ENCODE measurements around the gene ACACB.
"Not testable (repeated sequence)": the region's sequence is repeated elsewhere in the genome, so short reads cannot be mapped to it uniquely, and the experiment has no call there.

Gene ACACB

DNA sequence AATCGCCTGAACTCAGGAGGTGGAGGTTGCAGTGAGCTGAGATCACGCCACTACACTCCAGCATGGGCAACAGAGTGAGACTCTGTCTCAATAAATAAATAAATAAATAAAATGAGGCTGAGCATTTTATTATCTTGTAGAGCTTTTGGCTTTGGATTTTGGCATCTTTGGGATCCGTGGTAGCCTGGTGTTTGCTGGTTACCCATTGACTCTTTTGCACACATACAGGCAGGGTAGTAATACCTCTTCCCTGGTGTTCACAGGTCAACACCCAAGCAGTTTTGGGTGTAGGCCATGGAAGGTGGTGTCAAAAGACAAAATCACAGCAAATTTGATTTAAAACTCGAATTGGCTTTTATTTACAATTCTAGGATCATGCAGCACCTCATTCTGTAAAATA is 27.8 kb downstream of the ACACB start:
- no peak for DNase-seq

DNA sequence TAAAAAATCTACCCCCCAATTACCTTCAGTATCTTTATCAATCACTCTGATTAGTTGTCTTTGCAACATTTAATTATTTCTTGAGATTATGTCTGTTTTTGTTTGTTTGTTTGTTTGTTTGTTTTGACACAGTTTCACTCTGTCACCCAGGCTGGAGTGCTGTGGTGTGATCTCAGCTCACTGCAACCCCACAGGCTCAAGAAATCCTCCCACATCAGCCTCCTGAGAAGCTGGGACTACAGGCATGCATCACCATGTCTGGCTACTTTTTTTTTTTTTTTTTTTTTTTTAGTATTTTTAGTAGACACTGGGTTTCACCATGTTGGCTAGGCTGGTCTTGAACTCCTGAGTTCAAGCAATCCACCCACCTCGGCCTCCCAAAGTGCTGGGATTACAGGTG is 30.7 kb downstream of the ACACB start:
- DNase-seq, result not testable (repeated sequence)

DNA sequence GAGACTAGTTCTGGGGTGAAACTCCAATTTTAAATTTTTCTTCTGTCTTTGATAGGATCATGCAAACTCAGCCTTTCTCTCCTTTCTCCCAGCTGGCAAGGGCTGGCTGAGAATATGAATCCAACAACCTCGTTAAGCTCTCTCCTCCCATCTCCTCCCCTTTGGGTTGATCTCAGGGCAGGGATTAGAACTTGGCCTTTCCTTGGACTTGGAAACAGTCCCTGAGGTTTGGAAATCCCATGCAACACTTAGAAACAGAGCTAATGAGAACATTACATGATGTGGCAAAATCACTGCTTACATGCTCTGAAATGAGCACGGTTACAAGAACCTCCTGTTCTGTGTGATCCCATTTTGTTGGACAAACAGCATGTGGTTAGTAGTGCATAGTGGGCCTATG is 31.6 kb downstream of the ACACB start:
- no peak for DNase-seq

DNA sequence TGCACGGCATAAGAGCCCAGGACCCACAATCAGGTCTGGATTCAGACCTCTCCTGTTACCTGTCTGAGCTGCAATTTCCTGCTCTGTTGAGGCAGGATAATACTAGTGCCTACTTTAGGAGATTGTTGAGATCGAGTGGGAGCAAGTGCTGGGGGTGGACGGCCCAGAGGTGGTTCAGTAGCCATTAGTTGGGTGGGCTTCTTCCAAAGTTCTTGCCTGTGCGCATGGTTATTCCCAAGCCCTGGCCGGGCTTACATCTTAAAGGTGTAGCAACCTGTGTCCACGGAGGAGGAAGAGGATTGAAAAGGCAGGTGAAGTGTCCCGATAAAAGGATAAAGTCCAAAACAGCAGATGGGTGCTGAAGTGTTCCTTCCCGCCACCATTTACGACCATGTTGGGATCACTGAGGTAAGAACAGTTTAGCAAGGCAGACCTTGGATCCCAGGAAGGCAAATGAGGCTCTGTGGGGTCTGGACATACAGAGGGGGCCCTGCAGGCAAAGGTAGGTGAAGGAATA is 33.8 kb downstream of the ACACB start:
- no peak for DNase-seq

DNA sequence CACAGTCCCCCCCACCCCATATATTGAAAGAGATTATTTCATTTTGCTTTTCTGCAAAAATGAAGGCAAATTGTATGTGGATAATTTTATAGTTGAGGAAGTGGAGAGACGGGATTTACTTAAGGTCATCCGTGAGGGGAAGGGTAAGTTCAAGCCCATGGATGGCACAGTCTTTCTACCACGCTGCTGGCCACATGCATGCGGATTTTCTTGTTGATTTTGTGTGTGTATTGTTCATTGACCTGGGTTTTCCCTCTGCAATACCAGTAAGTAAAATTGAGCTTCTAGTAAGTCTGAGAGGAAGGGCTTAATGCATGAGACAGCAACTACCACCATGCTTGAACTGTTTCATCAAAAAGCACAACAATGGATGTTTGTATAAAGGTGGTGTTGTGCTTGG is 35.1 kb downstream of the ACACB start:
- no peak for DNase-seq

DNA sequence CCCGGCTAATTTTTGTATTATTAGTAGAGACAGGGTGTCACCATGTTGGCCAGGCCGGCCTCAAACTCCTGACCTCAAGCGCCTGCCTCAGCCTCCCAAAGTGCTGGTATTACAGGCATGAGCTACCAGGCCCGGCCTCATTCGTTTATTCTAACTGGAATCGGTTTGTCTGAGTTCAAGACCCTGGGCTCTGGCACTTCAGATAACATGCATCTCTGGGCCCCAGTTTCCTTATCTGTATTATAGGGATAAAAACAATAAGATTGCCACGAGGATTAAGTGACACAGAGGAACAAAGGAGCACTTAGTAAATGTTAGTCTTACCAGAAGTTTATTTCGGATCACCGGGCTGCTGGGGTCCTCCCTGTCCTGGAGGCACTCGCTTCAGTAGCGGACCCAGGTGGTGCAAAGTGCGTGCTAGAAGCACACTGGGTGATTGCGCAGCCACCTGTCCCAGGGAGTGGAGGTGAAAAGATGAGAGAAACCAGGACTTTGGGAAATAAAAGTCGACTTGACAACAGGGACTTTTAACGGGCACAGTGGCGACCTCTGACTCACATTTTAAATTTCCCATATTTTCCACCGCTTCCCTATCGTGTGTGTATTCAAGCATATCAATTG is 37.5 kb downstream of the ACACB start:
- no peak for DNase-seq

DNA sequence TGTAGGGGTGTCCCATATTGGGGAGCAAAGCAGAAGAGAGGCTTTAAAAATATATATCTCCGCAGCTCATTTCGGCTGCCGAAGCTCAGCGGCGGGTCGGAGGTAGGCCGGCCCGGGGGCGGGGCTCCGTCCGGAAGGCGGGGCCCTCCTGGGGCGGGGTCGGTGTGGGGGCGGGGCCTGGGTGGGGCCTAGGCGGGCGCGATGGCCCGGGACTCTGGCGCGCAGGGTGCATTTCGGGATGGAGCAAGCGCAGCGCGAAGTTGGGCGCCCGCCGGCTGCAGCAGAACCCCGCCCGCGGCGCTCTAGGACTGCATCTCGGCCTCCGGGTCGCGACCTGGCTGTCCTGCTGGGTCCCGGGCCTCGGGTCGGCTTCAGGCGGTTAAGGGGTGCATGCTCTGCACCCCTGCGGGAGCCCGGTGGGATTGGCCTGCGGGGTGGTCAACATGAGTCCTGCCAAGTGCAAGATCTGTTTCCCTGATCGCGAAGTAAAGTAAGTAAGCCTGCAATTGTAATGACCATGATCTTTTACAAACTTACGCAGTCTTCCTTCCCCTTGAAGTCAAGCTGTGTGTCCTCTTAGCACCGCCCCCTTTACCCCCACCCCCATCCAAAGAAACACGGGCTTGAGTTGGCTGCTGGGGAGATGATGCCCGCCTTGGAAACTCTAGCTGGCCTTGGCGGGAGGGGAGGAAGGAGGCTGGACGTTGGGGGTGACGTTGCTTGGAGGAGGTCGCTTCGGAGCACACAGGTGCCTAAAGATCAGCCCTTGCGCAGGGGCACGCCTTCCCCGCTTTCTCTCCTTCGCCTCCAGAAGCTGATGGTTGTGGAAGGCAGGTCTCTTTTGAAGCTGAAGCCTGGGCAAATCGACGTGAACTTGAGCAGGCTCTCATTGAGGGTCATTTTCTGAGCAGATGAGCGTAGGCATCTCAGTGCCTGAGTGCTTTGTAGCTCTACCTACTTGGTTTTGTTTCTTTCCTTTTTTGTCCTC is 38.4 kb downstream of the ACACB start:
- DNase-seq, result peak in 1 of 2 experiments; percentile 40

DNA sequence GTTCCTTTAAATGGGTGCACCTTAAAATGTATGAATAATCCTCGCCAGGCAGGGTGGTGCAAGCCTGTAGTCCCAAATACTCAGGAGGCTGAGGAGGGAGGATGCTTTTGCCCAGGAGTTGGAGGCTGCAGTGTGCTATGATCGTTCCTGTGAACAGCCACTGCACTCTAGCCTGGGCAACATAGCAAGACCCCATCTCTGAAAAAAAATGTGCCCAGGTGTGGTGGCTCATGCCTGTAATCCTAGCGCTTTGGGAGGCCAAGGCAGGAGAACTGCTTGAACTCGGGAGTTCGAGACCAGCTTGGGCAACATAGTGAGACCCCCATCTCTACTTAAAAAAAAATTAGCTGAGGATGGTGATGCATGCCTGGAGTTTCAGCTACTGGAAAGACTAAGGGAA is 39.6 kb downstream of the ACACB start:
- no peak for DNase-seq

DNA sequence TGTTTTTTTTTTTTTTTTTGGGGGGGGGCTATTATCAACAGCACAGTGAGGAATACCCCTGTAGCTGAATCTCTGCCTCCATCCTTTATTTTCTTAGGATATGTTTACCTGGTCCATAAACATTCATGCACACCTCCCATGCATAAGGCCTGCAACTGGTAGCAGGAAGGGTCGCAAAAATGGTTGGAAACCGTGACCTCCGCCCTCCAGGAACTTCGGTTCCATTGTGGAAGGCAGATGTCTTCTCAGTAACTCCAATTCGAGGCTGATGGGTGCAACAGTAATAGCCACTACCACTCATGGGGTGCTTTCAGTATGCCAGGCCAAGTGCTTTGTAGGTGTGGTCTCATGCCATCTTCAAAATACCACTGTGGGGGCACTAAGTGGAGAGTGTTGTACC is 40.2 kb downstream of the ACACB start:
- DNase-seq, result no peak

DNA sequence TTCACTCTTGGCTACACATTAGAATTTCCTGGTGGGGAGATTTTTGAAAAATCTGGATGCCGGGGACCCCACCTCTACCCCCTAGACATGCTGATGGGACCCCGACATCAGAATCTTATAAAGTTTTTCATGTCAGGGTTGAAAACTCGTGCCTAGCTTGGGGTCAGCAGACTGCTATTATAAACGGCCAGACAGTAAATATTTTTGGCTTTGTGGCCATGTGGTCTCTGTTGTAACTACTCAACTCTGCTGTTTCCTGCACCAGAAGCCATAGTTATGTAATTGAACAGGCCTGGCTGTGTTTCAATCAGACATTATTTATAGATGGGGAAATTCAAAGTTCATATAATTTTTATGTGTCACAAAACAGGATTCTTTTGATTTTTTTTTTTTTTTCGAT is 41.6 kb downstream of the ACACB start:
- DNase-seq, result no peak

DNA sequence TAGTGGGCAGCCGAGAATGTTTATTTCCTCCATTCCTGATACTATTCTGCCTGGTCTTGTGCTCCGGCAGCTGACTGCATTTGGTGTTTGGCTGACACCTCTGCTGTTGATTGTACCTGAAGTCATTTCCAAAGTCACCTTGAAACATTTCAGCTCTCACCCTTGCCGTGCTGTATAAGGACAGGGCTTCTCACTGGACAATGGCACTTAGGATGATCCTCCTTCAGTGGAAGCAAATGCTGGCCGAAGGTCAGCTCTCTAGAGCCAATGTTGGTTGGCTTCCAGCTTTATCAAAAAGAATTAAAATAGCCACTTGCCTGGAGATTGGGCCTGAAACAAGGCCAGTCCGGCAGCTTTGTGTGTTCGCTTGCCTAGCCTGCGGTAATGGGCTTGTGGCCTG is 44.0 kb downstream of the ACACB start:
- DNase-seq, result no peak

DNA sequence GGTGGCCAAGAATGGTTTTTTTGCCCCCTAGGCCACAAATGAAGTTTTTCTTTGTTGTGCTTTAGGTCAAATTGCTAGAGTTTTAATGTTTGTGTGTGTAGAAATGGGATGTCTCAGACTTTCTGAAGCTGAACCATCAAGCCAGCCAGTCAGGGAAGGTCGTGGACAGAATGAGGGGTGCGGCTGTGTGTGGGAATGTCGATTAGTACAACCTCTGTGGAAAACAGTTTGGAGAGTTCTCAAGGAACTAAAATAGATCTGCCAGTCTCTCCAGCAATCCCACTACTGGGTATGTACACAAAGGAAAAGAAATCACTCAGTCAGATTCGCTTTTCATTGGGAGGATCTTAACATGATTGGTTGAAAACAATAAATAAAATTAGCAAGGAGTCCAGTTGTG is 44.5 kb downstream of the ACACB start:
- DNase-seq, result no peak

DNA sequence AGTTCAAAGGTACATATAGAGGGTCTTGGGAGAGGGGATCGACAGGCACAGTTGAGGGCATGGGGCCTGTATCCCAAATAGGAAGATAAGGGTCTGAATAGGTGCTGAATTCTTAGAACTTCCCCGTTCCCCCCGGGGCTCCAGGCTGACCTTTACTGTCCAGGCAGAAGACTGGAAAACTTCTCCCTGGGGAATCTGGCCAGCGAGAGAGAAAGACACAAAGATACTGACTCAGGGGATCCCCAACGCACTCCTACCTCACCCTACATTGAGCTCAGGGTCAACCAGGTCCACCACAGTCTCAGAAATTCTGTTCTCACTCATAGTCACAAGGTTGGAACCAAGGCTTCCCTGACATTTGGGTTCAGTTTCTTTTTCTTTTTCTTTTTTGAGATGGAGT is 46.2 kb downstream of the ACACB start:
- no peak for DNase-seq

DNA sequence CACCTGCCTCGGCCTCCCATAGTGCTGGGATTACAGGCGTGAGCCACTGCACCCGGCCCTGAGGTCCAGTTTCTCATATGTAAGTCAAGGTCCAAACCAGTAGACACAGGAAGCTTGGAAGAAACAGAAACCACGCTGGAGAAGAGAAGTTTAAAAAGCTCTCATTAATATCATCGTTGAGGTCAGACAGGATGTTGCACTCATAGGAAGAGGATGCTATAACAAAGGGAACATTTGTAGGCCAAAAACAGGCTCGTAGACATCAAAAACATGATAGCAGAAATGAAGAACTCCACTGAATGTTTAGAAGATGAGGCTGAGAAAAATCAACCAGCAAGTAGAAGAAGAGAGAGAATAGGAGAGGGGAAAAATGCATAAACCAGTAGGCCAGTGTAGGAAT is 46.8 kb downstream of the ACACB start:
- no peak for DNase-seq

DNA sequence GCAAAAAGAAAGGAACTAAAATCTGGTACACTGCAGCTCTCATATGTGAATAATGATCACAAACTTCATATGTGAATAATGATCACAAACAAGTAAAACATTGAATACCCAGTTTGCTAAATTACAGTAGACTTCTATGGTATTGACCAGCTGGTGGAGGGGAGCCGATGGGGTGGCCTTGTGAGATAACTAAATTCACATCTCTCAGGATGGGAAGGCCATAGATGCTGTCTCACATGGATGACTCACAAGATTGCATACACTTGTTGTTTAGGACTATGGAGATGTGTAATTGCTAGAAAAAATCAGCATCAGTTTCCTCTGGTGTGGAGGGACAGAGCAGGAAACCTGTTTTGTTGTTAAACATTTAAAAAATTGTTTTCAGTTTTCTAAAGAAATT is 49.2 kb downstream of the ACACB start:
- no peak for DNase-seq

DNA sequence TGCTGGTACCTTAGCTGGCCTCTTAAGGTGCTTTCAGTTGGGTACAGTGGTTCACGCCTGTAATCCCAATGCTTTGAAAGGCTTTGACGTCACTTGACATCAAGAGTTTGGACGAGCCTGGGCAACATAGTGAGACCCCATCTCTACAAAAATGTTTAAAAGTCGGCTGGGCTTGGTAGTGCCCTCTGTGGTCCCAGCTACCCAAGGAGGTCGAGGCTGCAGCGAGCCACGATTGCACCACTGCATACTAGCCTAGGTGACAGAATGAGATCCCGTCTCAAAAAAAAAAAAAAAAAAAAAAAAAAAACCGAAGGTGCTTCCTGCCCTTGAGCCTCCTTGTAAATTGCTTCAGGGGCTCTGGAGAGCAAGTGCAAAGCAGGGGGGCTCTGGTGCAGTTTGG is 50.0 kb downstream of the ACACB start:
- DNase-seq, result no peak

DNA sequence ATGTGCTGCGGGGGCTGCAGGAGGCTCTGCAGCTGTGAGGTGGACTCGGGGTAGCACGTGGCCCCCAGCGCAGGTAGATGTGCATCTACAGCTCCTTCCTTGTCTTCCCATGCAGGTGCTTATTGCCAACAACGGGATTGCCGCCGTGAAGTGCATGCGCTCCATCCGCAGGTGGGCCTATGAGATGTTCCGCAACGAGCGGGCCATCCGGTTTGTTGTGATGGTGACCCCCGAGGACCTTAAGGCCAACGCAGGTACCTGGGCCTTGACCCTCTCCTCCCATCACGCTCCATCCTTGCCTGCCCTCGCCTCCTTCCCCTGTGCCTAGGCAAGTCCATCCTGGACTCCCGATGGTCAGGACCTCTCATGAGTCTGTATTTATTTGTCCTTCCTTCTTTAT is 51.4 kb downstream of the ACACB start:
- no peak for DNase-seq

DNA sequence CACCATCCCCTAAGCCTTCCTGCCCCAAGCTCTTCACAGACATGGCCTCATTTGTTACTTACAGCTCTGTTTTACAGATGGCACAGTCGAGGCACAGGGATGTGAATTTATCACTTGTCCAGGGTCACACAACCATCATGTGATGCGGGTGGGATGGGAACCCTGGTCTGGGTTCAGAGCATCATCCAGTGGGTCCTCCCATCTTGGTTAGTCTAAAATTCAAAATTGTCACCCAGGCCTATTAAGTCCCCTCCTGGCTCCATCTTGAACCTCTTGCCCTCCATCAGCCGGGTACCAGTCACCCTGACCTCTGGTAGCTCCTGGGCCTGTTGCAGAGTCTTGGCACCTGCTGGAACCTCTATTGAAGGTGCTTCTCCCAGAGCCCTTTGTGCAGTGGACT is 52.9 kb downstream of the ACACB start:
- DNase-seq, result no peak

DNA sequence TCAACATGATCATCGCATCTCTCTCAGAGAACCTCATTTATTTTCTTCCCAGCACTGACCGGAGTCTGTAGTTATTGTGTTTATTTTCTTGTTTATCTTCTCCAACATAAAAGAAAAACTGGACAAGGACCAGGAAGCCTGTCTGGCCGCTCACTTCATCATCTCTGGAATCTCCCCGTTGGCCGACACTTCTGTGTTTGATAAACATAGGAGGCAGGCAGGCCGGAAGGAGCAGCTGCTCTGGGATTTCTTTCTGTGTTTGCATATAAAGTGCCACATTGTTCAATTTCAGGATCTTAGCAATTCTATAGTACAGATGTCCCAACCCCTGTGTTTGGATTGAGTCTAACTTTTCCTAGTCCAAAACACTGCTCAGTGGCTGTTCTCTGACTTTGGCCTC is 53.3 kb downstream of the ACACB start:
- no peak for DNase-seq

DNA sequence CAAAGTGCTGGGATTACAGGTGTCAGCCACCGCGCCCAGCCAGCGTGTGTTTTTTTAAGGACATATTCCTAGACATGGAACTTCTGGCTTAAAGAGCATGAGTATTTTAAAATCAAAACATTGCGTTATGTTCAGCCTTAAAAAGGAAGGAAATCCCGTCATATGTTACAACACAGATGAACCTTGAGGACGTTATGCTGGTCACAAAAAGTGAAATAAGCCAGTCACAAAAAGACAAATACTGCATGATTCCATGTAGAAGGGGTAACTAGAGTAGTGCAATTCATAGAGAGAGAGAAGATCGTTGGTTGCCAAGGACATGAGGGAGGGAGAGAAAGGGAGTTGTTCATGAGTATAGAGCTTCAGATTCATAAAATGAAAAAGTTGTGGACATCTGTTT is 53.9 kb downstream of the ACACB start:
- DNase-seq, result no peak

DNA sequence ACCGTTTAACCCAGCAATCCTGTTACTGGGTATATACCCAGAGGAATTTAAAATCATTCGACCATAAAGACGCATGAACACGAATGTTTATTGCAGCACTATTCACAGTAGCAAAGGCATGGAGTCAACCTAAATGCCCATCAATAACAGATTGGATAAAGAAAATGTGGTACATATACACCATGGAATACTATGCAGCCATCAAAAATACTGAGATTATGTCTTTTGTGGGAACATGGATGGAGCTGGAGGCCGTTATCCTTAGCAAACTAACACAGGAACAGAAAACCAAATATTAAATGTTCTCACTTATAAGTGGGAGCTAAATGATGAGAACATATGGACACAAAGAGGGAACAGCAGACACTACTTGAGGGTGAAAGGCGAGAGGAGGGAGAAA is 56.4 kb downstream of the ACACB start:
- not testable (repeated sequence) for DNase-seq

DNA sequence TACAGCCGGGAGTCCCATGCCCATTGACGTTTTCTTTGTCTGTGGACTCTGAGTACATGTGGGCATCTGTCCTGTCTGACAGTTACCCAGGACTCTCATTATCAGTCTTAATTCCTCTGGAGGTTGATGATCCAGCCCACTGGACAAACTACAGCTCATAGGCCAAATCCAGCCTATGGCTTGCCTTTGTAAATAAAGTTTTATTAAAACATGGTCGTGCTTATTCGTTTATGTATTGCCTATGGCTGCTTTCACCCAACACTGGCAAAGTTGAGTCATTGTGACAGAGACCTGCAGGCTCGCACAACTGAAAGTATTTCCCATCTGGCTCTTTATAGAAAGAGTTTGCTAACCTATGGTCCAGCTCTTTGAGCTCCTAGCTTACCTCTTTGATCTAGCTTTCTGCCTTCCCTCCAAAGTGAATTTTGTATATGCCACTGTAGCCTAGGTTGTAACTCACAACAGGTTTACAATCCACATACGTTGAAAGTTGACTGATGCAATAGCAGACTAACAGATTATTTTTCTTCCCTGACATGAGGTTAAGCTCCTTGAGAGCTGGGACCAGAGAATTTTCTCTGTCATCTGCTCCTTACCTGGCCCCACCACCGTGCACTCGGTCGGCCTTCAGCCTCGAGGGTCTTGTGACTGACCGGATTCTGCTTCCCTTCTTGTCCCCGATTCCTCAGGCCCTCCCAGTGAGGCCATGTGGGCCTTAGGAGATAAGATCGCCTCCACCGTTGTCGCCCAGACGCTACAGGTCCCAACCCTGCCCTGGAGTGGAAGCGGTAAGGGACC is 57.3 kb downstream of the ACACB start:
- DNase-seq, result no peak

DNA sequence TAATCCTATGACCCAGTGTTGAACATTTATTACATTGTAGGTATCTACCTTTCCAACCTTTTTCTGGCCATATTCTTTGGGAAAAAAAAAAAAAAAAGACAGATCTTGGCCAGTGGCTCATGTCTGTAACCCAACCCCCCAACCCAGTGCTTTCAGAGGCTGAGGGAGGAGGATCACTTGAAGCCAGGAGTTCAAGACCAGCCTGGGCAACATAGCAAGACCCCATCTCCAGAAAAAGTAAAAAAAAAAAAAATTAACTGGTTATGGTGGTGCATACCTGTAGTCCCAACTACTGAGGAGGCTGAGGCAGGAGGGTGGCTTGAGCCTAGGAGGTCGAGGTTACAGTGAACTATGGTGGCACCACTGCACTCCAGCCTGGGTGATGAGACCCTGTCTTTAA is 58.1 kb downstream of the ACACB start:
- DNase-seq, result no peak

Measured in cerebellar nuclear complex (tissue), 1 donor.